Right lobe of liver (tissue), 6 donors: ENCODE data around the gene SCUBE1. TPM values are rescaled to one million over a fixed set of nuclear protein-coding genes. Genes with fewer than 3 reads are reported as not detected.

Experiments
- ATAC-seq, 4 donors: fragments of 200-7000 bp; cut with Tn5 transposase; one replicate each; pipeline ENCODE4 v1.9.1; 2020; ENCODE audit warnings: mild to moderate bottlenecking in 4 of 4, moderate library complexity in 4 of 4
- DNase-seq, 3 donors: peaks; one replicate each; pipeline ENCODE4 v3.0.0-alpha.2; 2020
- H3K27ac ChIP-seq, 3 donors: fragments of 200-600 bp; one replicate each; pipeline ENCODE4 v1.8.0; 2022
- H3K27me3 ChIP-seq, 2 donors: fragments of 200-600 bp; one replicate each; pipeline ENCODE4 v1.8.0; 2022
- H3K36me3 ChIP-seq, 4 donors: fragments of 200-600 bp; sonication (generic) in 1 of 4; one replicate each; pipeline versions ENCODE4 v1.5.1 to v1.8.0; 2017 to 2022; ENCODE audit warnings: control low read depth in 1 of 4
- H3K4me1 ChIP-seq, 4 donors: fragments of 200-600 bp; sonication (generic) in 1 of 4; one replicate each; pipeline versions ENCODE4 v1.5.1 to v1.8.0; 2017 to 2022; ENCODE audit warnings: control low read depth in 1 of 4
- H3K4me3 ChIP-seq, 3 donors: fragments of 200-600 bp; one replicate each; pipeline ENCODE4 v1.8.0; 2022
- H3K9me3 ChIP-seq, 4 donors: fragments of 200-600 bp; sonication (generic) in 1 of 4; one replicate each; pipeline versions ENCODE4 v1.5.1 to v1.8.0; 2017 to 2022; ENCODE audit warnings: control low read depth in 1 of 4
- CTCF ChIP-seq, 4 donors: fragments of 200-600 bp in 3 of 4; fragments of 450-650 bp in 1 of 4; IDR thresholded peaks; one replicate each; pipeline versions ENCODE4 v1.5.1 to v1.8.0; 2016 to 2022; ENCODE audit warnings: antibody characterized with exemption in 4 of 4, mild to moderate bottlenecking in 2 of 4
- POLR2A ChIP-seq: fragments of 450-650 bp; IDR thresholded peaks from one replicate; pipeline ENCODE4 v1.6.1; 2017; ENCODE audit warnings: antibody characterized with exemption, mild to moderate bottlenecking
- WGBS: methylation state at CpG from one replicate; pipeline ENCODE4 v1.1.6; 2018; ENCODE audit warnings: low coverage, low lambda C conversion rate; ENCODE audit not compliant: insufficient coverage; ENCODE audit errors: missing lambda C conversion rate; 5-methylcytosine and 5-hydroxymethylcytosine counted together
- intact Hi-C, 2 donors: fragments of 100-400 bp; cut with DNase I; formaldehyde crosslinking; loops; one replicate each; pipeline versions ENCODE4 v1.11.2 to v1.14.1; 2022
- total RNA-seq, 6 experiments: library from RNA; depleted of rRNA in 2 of 6; stranded (reverse); fragments of >200 nt in 2 of 6; fragmentation: NEBNext Ultra II Directional in 3 of 6; extraction: Animal tissue kit (Norgen Biotek cat#: 25700) in 3 of 6; gene quantifications; one replicate each; pipeline versions ENCODE4 v1.1.0 to v1.2.4, GENCODE V29; 2016 to 2023
- donor health status: DM: no; HTN: yes; CAD: no.
- donor health status: DM: no; HTN: no; CAD: no.
- donor health status: DM: no; HTN: no; CAD: no.
- donor health status: DM: no; HTN: yes; CAD: no.
- donor health status: DM: no; HTN: yes; CAD: no.

The SCUBE1 gene
- total RNA-seq, 6 experiments from 2014 or later, result 0.73 to 11.7 (median 2.7) TPM

- Histone ChIP-seq H3K36me3 (no peaks in the 10 kb centered on the region), H3K27me3 (no peaks in the 10 kb centered on the region), H3K27ac (no peak overlapping the region), H3K4me1 (peaks cover 0 to 5% (median 0%) of the 10 kb centered on the region in 4 donors), H3K4me3 (no peak overlapping the region), H3K9me3 (no peaks in the 10 kb centered on the region)
- DNase-seq, result no peak
- 88% methylated on average over 3 of the region's 22 CpGs for WGBS
- intact Hi-C loops, result no loop called here
- TF ChIP-seq POLR2A (no peak), CTCF (IDR thresholded peaks at IDR 0.05) (no peak)
- ATAC-seq, result no peak
Observed at GRCh38 chr22:43220625-43221380, 122.4 kb downstream of the SCUBE1 start.

GRCh38 chr22:43218786-43219185 is 124.4 kb downstream of the SCUBE1 start:
- DNase-seq (no peak), ATAC-seq (no peak)
- no peaks in the 10 kb centered on the region for H3K36me3 ChIP-seq
- H3K4me1 ChIP-seq, result peaks cover 0 to 5% (median 0%) of the 10 kb centered on the region in 4 donors
- TF ChIP-seq CTCF (IDR thresholded peaks at IDR 0.05) (no peak), POLR2A (no peak)
- no peak overlapping the region for H3K4me3 ChIP-seq
- 40% methylated on average over 1 of the region's 1 CpG for WGBS
- intact Hi-C loops, result no loop called here
- no peaks in the 10 kb centered on the region for H3K27me3 ChIP-seq
- no peaks in the 10 kb centered on the region for H3K9me3 ChIP-seq
- no peak overlapping the region for H3K27ac ChIP-seq

GRCh38 chr22:43217285-43218030 is 125.7 kb downstream of the SCUBE1 start:
- no peaks in the 10 kb centered on the region for H3K36me3 ChIP-seq
- ATAC-seq (no peak), DNase-seq (no peak)
- 90% methylated on average over 17 of the region's 32 CpGs for WGBS
- H3K4me3 ChIP-seq, result no peak overlapping the region
- peaks cover 0 to 4% (median 0%) of the 10 kb centered on the region in 4 donors for H3K4me1 ChIP-seq
- TF ChIP-seq CTCF (IDR thresholded peaks at IDR 0.05) (no peak), POLR2A (no peak)
- H3K27me3 ChIP-seq, result no peaks in the 10 kb centered on the region
- H3K9me3 ChIP-seq, result no peaks in the 10 kb centered on the region
- no peak overlapping the region for H3K27ac ChIP-seq
- intact Hi-C loops, result no loop called here

GRCh38 chr22:43216738-43217137 is 126.4 kb downstream of the SCUBE1 start:
- TF ChIP-seq CTCF (IDR thresholded peaks at IDR 0.05) (no peak), POLR2A (no peak)
- H3K27ac ChIP-seq, result no peak overlapping the region
- intact Hi-C loops, result no loop called here
- H3K4me1 ChIP-seq, result no peaks in the 10 kb centered on the region
- WGBS, result 91% methylated on average over 5 of the region's 6 CpGs
- no peaks in the 10 kb centered on the region for H3K9me3 ChIP-seq
- H3K36me3 ChIP-seq, result no peaks in the 10 kb centered on the region
- no peaks in the 10 kb centered on the region for H3K27me3 ChIP-seq
- DNase-seq (no peak), ATAC-seq (no peak)
- no peak overlapping the region for H3K4me3 ChIP-seq
